Esophagus muscularis mucosa (tissue), 4 donors: ENCODE measurements around the gene COL5A1.

Experiments
- EP300 ChIP-seq: sonication (generic); formaldehyde crosslinking; IDR thresholded peaks from one replicate; pipeline ENCODE4 v1.6.1; 2017; ENCODE audit warnings: antibody characterized with exemption
- POLR2A ChIP-seq: fragments of 450-650 bp; IDR thresholded peaks from one replicate; pipeline ENCODE4 v1.6.1; 2017; ENCODE audit warnings: antibody characterized with exemption, moderate library complexity, mild to moderate bottlenecking, low read depth
- TF ChIP-seq, protein P1 (sequence below), 3 experiments: fragments of 200-600 bp in 2 of 3; fragments of 450-650 bp in 1 of 3; sonication (generic) in 2 of 3; IDR thresholded peaks; one replicate each; pipeline ENCODE4 v1.5.1; 2017 to 2019; ENCODE audit warnings: antibody characterized with exemption in 3 of 3, mild to moderate bottlenecking in 2 of 3, moderate library complexity in 1 of 3

- TF ChIP-seq, protein P1, sequence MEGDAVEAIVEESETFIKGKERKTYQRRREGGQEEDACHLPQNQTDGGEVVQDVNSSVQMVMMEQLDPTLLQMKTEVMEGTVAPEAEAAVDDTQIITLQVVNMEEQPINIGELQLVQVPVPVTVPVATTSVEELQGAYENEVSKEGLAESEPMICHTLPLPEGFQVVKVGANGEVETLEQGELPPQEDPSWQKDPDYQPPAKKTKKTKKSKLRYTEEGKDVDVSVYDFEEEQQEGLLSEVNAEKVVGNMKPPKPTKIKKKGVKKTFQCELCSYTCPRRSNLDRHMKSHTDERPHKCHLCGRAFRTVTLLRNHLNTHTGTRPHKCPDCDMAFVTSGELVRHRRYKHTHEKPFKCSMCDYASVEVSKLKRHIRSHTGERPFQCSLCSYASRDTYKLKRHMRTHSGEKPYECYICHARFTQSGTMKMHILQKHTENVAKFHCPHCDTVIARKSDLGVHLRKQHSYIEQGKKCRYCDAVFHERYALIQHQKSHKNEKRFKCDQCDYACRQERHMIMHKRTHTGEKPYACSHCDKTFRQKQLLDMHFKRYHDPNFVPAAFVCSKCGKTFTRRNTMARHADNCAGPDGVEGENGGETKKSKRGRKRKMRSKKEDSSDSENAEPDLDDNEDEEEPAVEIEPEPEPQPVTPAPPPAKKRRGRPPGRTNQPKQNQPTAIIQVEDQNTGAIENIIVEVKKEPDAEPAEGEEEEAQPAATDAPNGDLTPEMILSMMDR (IDR thresholded peaks at IDR 0.05): no peak
- TF ChIP-seq EP300: no peak
- no peak for TF ChIP-seq POLR2A
These were observed 70.6 kb downstream of the COL5A1 start for GRCh38 chr9:134712243-134712642.
